Heart left ventricle (tissue), 16 donors: ENCODE results near the gene DRD5. TPM values are rescaled to one million over a fixed set of nuclear protein-coding genes. Genes with fewer than 3 reads are reported as not detected.

ENCODE experiments used
- ATAC-seq, 4 donors: fragments of 200-7000 bp; cut with Tn5 transposase; one replicate each; pipeline ENCODE4 v1.9.1; 2020 to 2022; ENCODE audit warnings: moderate library complexity in 4 of 4, mild to moderate bottlenecking in 3 of 4, moderate number of reproducible peaks in 1 of 4
- DNase-seq, 5 donors: peaks; one replicate each; pipeline ENCODE4 v3.0.0-alpha.2; 2020
- H3K27ac ChIP-seq, 12 donors: fragments of 200-600 bp; sonication (generic) in 4 of 12; one replicate each; pipeline versions ENCODE4 v1.5.0 to v1.8.0; 2016 to 2022; ENCODE audit warnings: mild to moderate bottlenecking in 2 of 12
- H3K27me3 ChIP-seq, 9 donors: fragments of 200-600 bp; sonication (generic) in 2 of 9; one replicate each; pipeline versions ENCODE4 v1.5.1 to v1.8.0; 2016 to 2022; ENCODE audit warnings: mild to moderate bottlenecking in 3 of 9
- H3K36me3 ChIP-seq, 9 donors: fragments of 200-600 bp; sonication (generic) in 2 of 9; one replicate each; pipeline versions ENCODE4 v1.5.0 to v1.8.0; 2018 to 2022; ENCODE audit warnings: mild to moderate bottlenecking in 2 of 9
- H3K4me1 ChIP-seq, 12 donors: fragments of 200-600 bp; sonication (generic) in 4 of 12; one replicate each; pipeline versions ENCODE4 v1.5.0 to v1.8.0; 2016 to 2022; ENCODE audit warnings: mild to moderate bottlenecking in 3 of 12
- H3K4me3 ChIP-seq, 12 donors: fragments of 200-600 bp; sonication (generic) in 4 of 12; one replicate each; pipeline versions ENCODE4 v1.5.0 to v1.8.0; 2017 to 2022; ENCODE audit warnings: mild to moderate bottlenecking in 9 of 12, moderate library complexity in 4 of 12
- H3K9me3 ChIP-seq, 12 donors: fragments of 200-600 bp; sonication (generic) in 4 of 12; one replicate each; pipeline versions ENCODE4 v1.5.0 to v1.8.0; 2016 to 2022; ENCODE audit warnings: mild to moderate bottlenecking in 1 of 12
- POLR2A ChIP-seq, 2 donors: fragments of 450-650 bp; IDR thresholded peaks; one replicate each; pipeline ENCODE4 v1.6.1; 2017; ENCODE audit warnings: antibody characterized with exemption in 2 of 2, mild to moderate bottlenecking in 2 of 2, moderate library complexity in 2 of 2
- WGBS, 4 donors: extraction: QIAGEN DNeasy Blood & Tissue Kit in 2 of 4; methylation state at CpG; one replicate each; pipeline versions ENCODE4 v1.1.5 to v1.1.7; 2013 to 2018; 5-methylcytosine and 5-hydroxymethylcytosine counted together
- intact Hi-C, 10 donors: fragments of 100-400 bp; cut with DNase I; formaldehyde crosslinking; loops; one replicate each; pipeline versions ENCODE4 v1.11.1 to v1.14.2; 2022
- polyA plus RNA-seq, 2 donors: library from polyadenylated mRNA; stranded (reverse); fragments of 200-250 nt; gene quantifications; one replicate each; pipeline ENCODE4 v1.2.3, GENCODE V29; 2013
- total RNA-seq, 9 donors: library from RNA; depleted of rRNA in 2 of 9; stranded (reverse); fragments of >200 nt in 2 of 9; fragmentation: NEBNext Ultra II Directional in 3 of 9; extraction: Animal tissue kit (Norgen Biotek cat#: 25700) in 3 of 9; gene quantifications; one replicate each; pipeline versions ENCODE4 v1.1.0 to v1.2.4, GENCODE V29; 2016 to 2023
- TF ChIP-seq, protein P1 (sequence below), 12 donors: fragments of 200-600 bp; sonication (generic) in 4 of 12; IDR thresholded peaks; one replicate each; pipeline versions ENCODE4 v1.5.0 to v1.8.0; 2018 to 2022; ENCODE audit warnings: antibody characterized with exemption in 12 of 12, mild to moderate bottlenecking in 5 of 12
- donor health status: ischemic (EF 13 %, LVEDD 7.1; RV severe dilation, severe dysfunction).
- donor health status: healthy with polysubstance abuse.
- donor health status: DM: no; HTN: yes; CAD: no.
- donor health status: DM: no; HTN: no; CAD: no.
- donor health status: ischemic (EF 25% LVEDD 6.9; RV normal size, moderate dysfunction).
- donor health status: ischemic (EF 25% LVEDD 5.7; RV mildly dilated, moderate dysfunction).
- donor health status: healthy.
- donor health status: DM: yes; HTN: yes; CAD: no.
- donor health status: ischemic (EF 35%, LVEDD 5.7; RV mildly dilated, moderate dysfunction).
- donor health status: nonischemic (EF 11% LVEDD 7.7; RV severe dilation, severe dysfunction).
- donor health status: DM: yes; HTN: yes; CAD: no.
- donor health status: PGD.
- donor health status: ischemic (EF 29% LVEDD 5.4; RV normal size, mild dysfunction).
- donor health status: nonischemic (EF 23%, LVEDD 6.1; RV moderate dilation, normal function).

DRD5 gene
- total and polyA plus RNA-seq, 11 donors, result 0.08 to 0.36 (median 0.17) TPM; not detected in 7

DNA sequence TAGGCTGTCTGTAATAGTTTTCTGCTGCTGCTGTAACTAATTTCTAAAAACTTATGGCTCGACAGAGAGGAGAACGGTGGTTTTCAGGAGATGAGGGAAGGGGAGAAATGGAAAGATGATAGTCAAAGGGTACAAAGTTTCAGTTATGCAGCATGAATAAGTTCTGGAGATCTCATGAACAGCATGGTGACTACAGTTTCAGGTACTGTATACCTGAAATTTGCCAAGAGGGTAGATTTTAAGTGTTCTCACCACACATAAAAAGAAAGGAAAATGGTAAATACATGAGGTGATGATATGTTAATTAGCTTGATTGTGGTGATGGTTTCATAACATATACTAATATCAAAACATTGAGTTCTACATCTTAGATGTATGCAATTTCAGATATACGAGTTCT is 34.9 kb downstream of the DRD5 start:
- TF ChIP-seq POLR2A (IDR thresholded peaks at IDR 0.05), result no peak
- TF ChIP-seq, protein P1, sequence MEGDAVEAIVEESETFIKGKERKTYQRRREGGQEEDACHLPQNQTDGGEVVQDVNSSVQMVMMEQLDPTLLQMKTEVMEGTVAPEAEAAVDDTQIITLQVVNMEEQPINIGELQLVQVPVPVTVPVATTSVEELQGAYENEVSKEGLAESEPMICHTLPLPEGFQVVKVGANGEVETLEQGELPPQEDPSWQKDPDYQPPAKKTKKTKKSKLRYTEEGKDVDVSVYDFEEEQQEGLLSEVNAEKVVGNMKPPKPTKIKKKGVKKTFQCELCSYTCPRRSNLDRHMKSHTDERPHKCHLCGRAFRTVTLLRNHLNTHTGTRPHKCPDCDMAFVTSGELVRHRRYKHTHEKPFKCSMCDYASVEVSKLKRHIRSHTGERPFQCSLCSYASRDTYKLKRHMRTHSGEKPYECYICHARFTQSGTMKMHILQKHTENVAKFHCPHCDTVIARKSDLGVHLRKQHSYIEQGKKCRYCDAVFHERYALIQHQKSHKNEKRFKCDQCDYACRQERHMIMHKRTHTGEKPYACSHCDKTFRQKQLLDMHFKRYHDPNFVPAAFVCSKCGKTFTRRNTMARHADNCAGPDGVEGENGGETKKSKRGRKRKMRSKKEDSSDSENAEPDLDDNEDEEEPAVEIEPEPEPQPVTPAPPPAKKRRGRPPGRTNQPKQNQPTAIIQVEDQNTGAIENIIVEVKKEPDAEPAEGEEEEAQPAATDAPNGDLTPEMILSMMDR (IDR thresholded peaks at IDR 0.05), result no peak
- Histone ChIP-seq H3K4me1 (peaks cover 0 to 5% (median 0%) of the 10 kb centered on the region in 12 donors), H3K9me3 (peaks cover 0 to 2% (median 0%) of the 10 kb centered on the region in 12 donors), H3K27ac (no peak overlapping the region), H3K36me3 (no peaks in the 10 kb centered on the region), H3K4me3 (no peak overlapping the region), H3K27me3 (no peaks in the 10 kb centered on the region)
- intact Hi-C loops, result no loop called here
- DNase-seq (no peak), ATAC-seq (no peak)
- WGBS, 4 donors, result 91 to 95% (median 93%) methylated on average over 3 of the region's 3 CpGs

DNA sequence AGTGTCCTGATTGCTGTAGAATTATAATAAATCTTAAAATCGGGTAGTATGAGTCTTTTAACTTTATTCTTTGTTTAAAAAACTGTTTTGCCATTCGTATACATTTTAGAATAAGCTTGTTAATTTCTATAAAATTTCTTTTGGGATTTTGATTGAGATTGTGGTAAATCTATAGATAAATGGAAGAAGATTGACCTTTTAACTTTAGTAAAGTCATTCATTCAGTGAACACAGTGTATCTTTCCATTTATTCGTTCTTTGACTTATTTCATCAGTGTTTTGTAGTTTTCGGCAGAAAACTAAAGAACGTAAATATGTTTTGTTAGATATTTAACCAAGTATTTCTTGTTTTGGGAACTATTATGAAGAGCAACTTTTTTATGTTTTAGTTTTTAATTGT is 38.9 kb downstream of the DRD5 start:
- Histone ChIP-seq H3K36me3 (no peaks in the 10 kb centered on the region), H3K4me3 (no peak overlapping the region), H3K27ac (no peak overlapping the region), H3K4me1 (no peaks in the 10 kb centered on the region), H3K9me3 (peaks cover 0 to 2% (median 0%) of the 10 kb centered on the region in 12 donors), H3K27me3 (no peaks in the 10 kb centered on the region)
- no peak for DNase-seq
- intact Hi-C loops, result no loop called here
- TF ChIP-seq POLR2A (IDR thresholded peaks at IDR 0.05), result no peak
- TF ChIP-seq, protein P1 (IDR thresholded peaks at IDR 0.05), result no peak
- 71 to 75% (median 73%) methylated on average over 5 of the region's 5 CpGs for WGBS, 4 donors
- ATAC-seq, result no peak

DNA sequence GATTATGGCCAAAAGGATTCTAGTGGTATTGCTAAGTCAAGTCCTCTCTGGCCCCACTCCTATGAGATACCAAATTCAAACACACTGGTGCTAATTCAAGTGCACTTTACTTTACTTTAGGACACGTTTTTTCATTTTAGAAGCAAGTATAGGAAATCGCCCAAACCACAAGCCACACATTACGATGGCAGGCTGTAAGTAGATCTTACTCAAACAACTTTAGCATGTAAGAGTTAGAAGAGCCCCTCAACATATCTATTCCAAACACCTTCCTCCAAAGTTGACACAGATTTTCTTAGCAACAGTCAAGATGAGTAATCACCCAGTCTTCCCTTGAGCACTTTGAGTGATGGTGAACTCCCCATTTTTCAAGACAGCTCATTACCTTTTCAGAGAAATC is 43.6 kb downstream of the DRD5 start:
- no peak overlapping the region for H3K27ac ChIP-seq
- no peaks in the 10 kb centered on the region for H3K36me3 ChIP-seq
- 80 to 98% (median 84%) methylated on average over 3 of the region's 3 CpGs for WGBS, 4 donors
- TF ChIP-seq POLR2A (IDR thresholded peaks at IDR 0.05), result no peak
- TF ChIP-seq, protein P1 (IDR thresholded peaks at IDR 0.05), result no peak
- ATAC-seq, result no peak
- no peak for DNase-seq
- intact Hi-C loops, result no loop called here
- H3K4me1 ChIP-seq, result no peaks in the 10 kb centered on the region
- H3K9me3 ChIP-seq, result no peaks in the 10 kb centered on the region
- no peak overlapping the region for H3K4me3 ChIP-seq
- H3K27me3 ChIP-seq, result no peaks in the 10 kb centered on the region

DNA sequence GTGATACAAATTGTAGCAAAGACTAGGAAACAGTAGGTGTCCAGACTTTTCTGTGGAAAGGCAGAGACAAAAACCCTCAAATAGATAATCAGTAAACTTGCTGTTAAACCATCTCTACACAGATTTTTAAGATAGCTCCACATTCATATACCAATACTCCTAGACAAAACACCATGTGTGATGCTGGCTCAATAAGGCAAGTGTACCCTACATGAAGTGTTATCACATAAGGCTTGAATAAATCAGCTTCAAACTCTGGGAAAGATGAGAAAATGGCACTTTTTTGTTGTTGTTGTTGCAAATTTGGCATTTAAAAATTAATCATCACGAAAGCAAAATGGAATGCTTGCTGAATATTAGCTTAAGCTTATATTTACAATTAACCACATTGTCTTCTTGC is 45.1 kb downstream of the DRD5 start:
- H3K27me3 ChIP-seq, result no peaks in the 10 kb centered on the region
- TF ChIP-seq, protein P1 (IDR thresholded peaks at IDR 0.05), result no peak
- no peak for TF ChIP-seq POLR2A (IDR thresholded peaks at IDR 0.05)
- intact Hi-C loops, result no loop called here
- DNase-seq, result no peak
- no peak for ATAC-seq
- 90 to 96% (median 94%) methylated on average over 1 of the region's 1 CpG for WGBS, 4 donors
- H3K4me1 ChIP-seq, result no peaks in the 10 kb centered on the region
- H3K4me3 ChIP-seq, result no peak overlapping the region
- no peaks in the 10 kb centered on the region for H3K9me3 ChIP-seq
- no peak overlapping the region for H3K27ac ChIP-seq
- H3K36me3 ChIP-seq, result no peaks in the 10 kb centered on the region
